GM12878 (cell line): Measurements from ENCODE around the gene HSPB6. TPM values are rescaled to one million over a fixed set of nuclear protein-coding genes. Genes with fewer than 3 reads are reported as not detected.
A peak's percentile ranks its signal among the peaks of the same experiment; 100 is the strongest.

Experiments used
- ATAC-seq: fragments of 200-7000 bp; cut with Tn5 transposase; 3 replicates; pipeline ENCODE4 v1.9.1; 2020; ENCODE audit warnings: mild to moderate bottlenecking, moderate library complexity
- BruUV-seq: library from RNA; stranded (reverse); fragments of 400-500 nt; replicated peaks from 2 replicates; lab custom pipeline; 2021; lab: Mats Ljungman, UMichigan
- CTCF ChIA-PET: fragments of 300-600 bp; sonication (Branson Sonifier 250); formaldehyde crosslinking; extraction: SDS; loops from one replicate; lab custom pipeline; 2021; ENCODE audit warnings: inconsistent platforms; lab: Yijun Ruan, JAX
- POLR2A ChIA-PET: fragments of 350-600 bp; formaldehyde crosslinking; extraction: SDS; loops from one replicate; lab custom pipeline; 2021; ENCODE audit warnings: inconsistent platforms; lab: Charles Lee
- RAD21 ChIA-PET: fragments of 300-600 bp; sonication (Branson Sonifier 250); formaldehyde crosslinking; loops from one replicate; lab custom pipeline; 2023; ENCODE audit warnings: antibody characterized with exemption; ENCODE audit not compliant: unreplicated experiment; lab: Charles Lee
- SMC1A ChIA-PET: fragments of 300-600 bp; sonication (Branson Sonifier 250); formaldehyde crosslinking; loops from one replicate; lab custom pipeline; 2023; ENCODE audit not compliant: unreplicated experiment, uncharacterized antibody; lab: Charles Lee
- DNase-seq: peaks from one replicate; pipeline ENCODE4 v3.0.0-alpha.2; 2011; ENCODE audit warnings: low read depth, low spot score
- FAIRE-seq: peaks from 3 replicates; lab custom pipeline; 2011; peaks lifted over from hg19 to GRCh38; lab: Jason Lieb, UNC
- H2AFZ ChIP-seq: 2 replicates; pipeline ENCODE4 v1.6.0; 2011; ENCODE audit warnings: low read depth, low read length, control low read depth; ENCODE audit not compliant: control insufficient read depth
- H3K27ac ChIP-seq: 2 replicates; pipeline ENCODE4 v1.5.1; 2011; ENCODE audit warnings: control low read depth; ENCODE audit not compliant: control insufficient read depth, insufficient read depth
- H3K27me3 ChIP-seq, 2 experiments: replicated peaks in 1 of 2; 2 replicates each; pipeline versions ENCODE4 v1.6.0 to v1.6.1; 2011; ENCODE audit warnings: low read length in 1 of 2; ENCODE audit not compliant: control insufficient read depth in 2 of 2, insufficient read depth in 2 of 2
- H3K36me3 ChIP-seq, 2 experiments: 2 replicates each; pipeline ENCODE4 v1.5.1; 2011; ENCODE audit warnings: low read length in 1 of 2; ENCODE audit not compliant: control insufficient read depth in 2 of 2, insufficient read depth in 2 of 2
- H3K4me1 ChIP-seq: 2 replicates; pipeline ENCODE4 v1.6.1; 2011; ENCODE audit warnings: mild to moderate bottlenecking, low read length, moderate library complexity, mixed read lengths; ENCODE audit not compliant: control insufficient read depth, insufficient read depth
- H3K4me2 ChIP-seq: 2 replicates; pipeline ENCODE4 v1.6.0; 2011; ENCODE audit warnings: control low read depth; ENCODE audit not compliant: control insufficient read depth, insufficient read depth
- H3K4me3 ChIP-seq: fragments of 200-600 bp; sonication (generic); 2 replicates; pipeline ENCODE4 v1.5.1; 2016
- H3K79me2 ChIP-seq: 2 replicates; pipeline ENCODE4 v1.6.0; 2011; ENCODE audit warnings: low read length; ENCODE audit not compliant: control insufficient read depth, insufficient read depth
- H3K9ac ChIP-seq: 2 replicates; pipeline ENCODE4 v1.8.0; 2011; ENCODE audit warnings: low read length, control low read depth, mixed read lengths; ENCODE audit not compliant: control insufficient read depth, insufficient read depth
- H3K9me3 ChIP-seq: replicated peaks from 3 replicates; pipeline ENCODE4 v1.5.1; 2011; ENCODE audit warnings: mild to moderate bottlenecking, low read length; ENCODE audit not compliant: control insufficient read depth, insufficient read depth
- H4K20me1 ChIP-seq: 2 replicates; pipeline ENCODE4 v1.6.0; 2011; ENCODE audit not compliant: control insufficient read depth, insufficient read depth
- CEBPZ ChIP-seq: fragments of 150-350 bp; IDR thresholded peaks from 2 replicates; pipeline ENCODE4 v1.6.1; 2016; ENCODE audit warnings: low read depth, low read length
- CREM ChIP-seq: IDR thresholded peaks from 2 replicates; pipeline ENCODE4 v1.6.1; 2014; ENCODE audit warnings: antibody characterized with exemption, low read depth
- NR2C2 ChIP-seq: IDR thresholded peaks from 2 replicates; pipeline ENCODE4 v1.6.1; 2011; ENCODE audit warnings: borderline replicate concordance, low read depth; ENCODE audit not compliant: control insufficient read depth, insufficient read length
- POLR2A ChIP-seq: IDR thresholded peaks from 2 replicates; pipeline ENCODE4 v1.6.1; 2011; ENCODE audit warnings: low read depth, mild to moderate bottlenecking, low read length
- RCOR1 ChIP-seq: conservative IDR thresholded peaks from 2 replicates; pipeline ENCODE4 v1.6.1; 2012; ENCODE audit warnings: low read depth, low read length, improper control_type of control experiment
- YBX1 ChIP-seq: fragments of 450-650 bp; IDR thresholded peaks from 2 replicates; pipeline ENCODE4 v1.6.1; 2016; ENCODE audit warnings: antibody characterized with exemption
- ZNF24 ChIP-seq: fragments of 450-650 bp; IDR thresholded peaks from 2 replicates; pipeline ENCODE4 v1.6.1; 2017; ENCODE audit warnings: antibody characterized with exemption, mild to moderate bottlenecking
- ZNF592 ChIP-seq: fragments of 450-650 bp; IDR thresholded peaks from 2 replicates; pipeline ENCODE4 v1.6.1; 2017; ENCODE audit warnings: mild to moderate bottlenecking, moderate library complexity
- WGBS: methylation state at CpG from one replicate; pipeline ENCODE4 v1.1.6; 2016; ENCODE audit warnings: low lambda C conversion rate; ENCODE audit not compliant: insufficient replicate concordance, insufficient coverage; ENCODE audit errors: missing lambda C conversion rate; 5-methylcytosine and 5-hydroxymethylcytosine counted together
- in situ Hi-C: fragments of 300-500 bp; cut with MboI; formaldehyde crosslinking; loops from 9 replicates; pipeline ENCODE4 v1.14.3; 2018; ENCODE audit warnings: mixed read lengths
- intact Hi-C: fragments of 100-400 bp; cut with micrococcal nuclease; formaldehyde crosslinking; loops from one replicate; pipeline ENCODE4 v1.14.2; 2022; ENCODE audit not compliant: unreplicated experiment
- polyA plus RNA-seq, 11 experiments: library from polyadenylated mRNA; depleted of rRNA in 4 of 11; unstranded in 6 of 11; stranded (reverse) in 5 of 11; fragments of >200 nt; fragmentation: Nextera tagmentation in 4 of 11; fragmentation: Illumina TruSeq in 1 of 11; extraction: Ambion mirVana in 4 of 11; extraction: Trizol in 1 of 11; gene quantifications; 1 replicate in 1 of 11; 2 replicates in 10 of 11; pipeline versions ENCODE4 v1.2.1 to v1.2.3, GENCODE V29; 2011 to 2016; ENCODE audit warnings: inconsistent platforms in 2 of 11, missing spikeins in 2 of 11, low read depth in 1 of 11
- total RNA-seq, 4 experiments: library from RNA; depleted of rRNA in 3 of 4; stranded (reverse); fragments of >200 nt in 3 of 4; fragmentation: Illumina TruSeq in 1 of 4; extraction: Trizol in 1 of 4; gene quantifications; 2 replicates each; pipeline versions ENCODE4 v1.2.1 to v1.2.3, GENCODE V29; 2013 to 2021

HSPB6 gene
- total and polyA plus RNA-seq, 10 of the 15 experiments (the other 5 are each of a cell fraction or from before 2014, with no cell fraction given): 0.09 to 1.6 (median 0.36) TPM; not detected in 4

DNA sequence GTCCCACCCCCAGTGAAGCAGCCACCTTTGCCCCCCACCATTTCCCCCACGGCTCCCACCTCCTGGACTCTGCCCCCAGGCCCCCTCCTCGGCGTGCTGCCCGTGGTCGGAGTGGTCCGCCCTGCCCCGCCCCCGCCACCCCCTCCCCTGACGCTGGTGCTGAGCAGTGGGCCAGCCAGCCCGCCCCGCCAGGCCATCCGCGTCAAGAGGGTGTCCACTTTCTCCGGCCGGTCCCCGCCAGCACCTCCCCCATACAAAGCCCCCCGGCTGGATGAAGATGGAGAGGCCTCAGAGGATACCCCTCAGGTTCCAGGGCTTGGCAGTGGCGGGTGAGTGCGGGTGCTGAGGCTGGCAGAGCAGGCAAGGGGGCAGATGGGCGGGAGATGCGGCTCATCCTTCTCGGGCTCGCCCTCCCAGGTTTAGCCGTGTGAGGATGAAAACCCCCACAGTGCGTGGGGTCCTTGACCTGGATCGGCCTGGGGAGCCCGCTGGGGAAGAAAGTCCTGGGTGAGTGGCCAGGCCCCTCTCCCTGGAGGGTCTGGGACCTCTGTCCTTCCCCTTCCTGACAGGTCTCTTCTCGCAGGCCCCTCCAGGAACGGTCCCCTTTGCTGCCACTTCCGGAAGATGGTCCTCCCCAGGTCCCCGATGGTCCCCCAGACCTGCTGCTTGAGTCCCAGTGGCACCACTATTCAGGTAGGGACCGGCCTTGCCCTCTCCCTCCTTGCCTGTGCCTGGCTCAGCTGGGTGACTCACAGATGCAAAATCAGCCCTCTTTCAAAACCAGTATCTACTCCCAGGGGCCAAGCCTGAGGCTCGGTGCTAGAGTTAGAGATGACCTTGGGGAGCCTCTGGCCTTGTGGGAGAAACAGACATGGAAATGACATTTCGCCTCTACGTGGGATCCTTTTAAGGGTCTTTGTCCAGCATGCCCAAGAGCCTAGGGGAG, 23.4 kb downstream of the HSPB6 start:
- H3K9ac ChIP-seq: no peak overlapping the region
- H3K4me1 ChIP-seq: no peaks in the 10 kb centered on the region
- intact Hi-C loops: no loop called here
- peaks cover 16 to 49% of the 10 kb centered on the region in 2 experiments; a peak in 3 of 4 replicates for H3K36me3 ChIP-seq
- CTCF ChIA-PET: no interaction called here
- H4K20me1 ChIP-seq: no peaks in the 10 kb centered on the region
- H3K4me3 ChIP-seq: no peak overlapping the region
- no peaks in the 10 kb centered on the region for H3K27me3 ChIP-seq
- no peak overlapping the region for H3K27ac ChIP-seq
- 83% methylated on average over 23 of the region's 35 CpGs for WGBS
- POLR2A ChIA-PET: no interaction called here
- no peak overlapping the region for H2AFZ ChIP-seq
- no TSS peak for BruUV-seq
- TF ChIP-seq POLR2A: peak; percentile 57
- TF ChIP-seq YBX1: no peak
- RAD21 ChIA-PET: no interaction called here
- FAIRE-seq (no peak), DNase-seq (no peak), ATAC-seq (no peak)
- H3K4me2 ChIP-seq: no peak overlapping the region
- no peaks in the 10 kb centered on the region for H3K79me2 ChIP-seq
- in situ Hi-C loops: no loop called here
- H3K9me3 ChIP-seq: no peaks in the 10 kb centered on the region
- SMC1A ChIA-PET: no interaction called here

DNA sequence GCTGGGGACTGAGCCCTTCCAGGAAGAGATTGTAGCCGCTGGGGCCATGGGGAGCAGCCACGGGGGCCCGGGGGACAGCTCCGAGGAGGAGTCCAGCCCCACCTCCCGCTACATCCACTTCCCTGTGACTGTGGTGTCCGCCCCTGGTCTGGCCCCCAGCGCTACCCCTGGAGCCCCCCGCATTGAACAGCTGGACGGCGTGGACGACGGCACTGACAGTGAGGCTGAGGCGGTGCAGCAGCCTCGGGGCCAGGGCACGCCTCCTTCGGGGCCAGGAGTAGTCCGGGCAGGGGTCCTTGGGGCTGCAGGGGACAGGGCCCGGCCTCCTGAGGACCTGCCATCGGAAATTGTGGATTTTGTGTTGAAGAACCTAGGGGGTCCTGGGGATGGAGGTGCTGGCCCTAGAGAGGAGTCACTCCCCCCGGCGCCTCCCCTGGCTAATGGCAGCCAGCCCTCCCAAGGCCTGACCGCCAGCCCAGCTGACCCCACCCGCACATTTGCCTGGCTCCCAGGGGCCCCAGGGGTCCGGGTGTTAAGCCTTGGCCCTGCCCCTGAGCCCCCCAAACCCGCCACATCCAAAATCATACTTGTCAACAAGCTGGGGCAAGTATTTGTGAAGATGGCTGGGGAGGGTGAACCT, 24.2 kb downstream of the HSPB6 start:
- no peak overlapping the region for H3K9ac ChIP-seq
- H3K4me3 ChIP-seq: no peak overlapping the region
- intact Hi-C loops: no loop called here
- FAIRE-seq (no peak), ATAC-seq (no peak), DNase-seq (no peak)
- H3K27me3 ChIP-seq: no peaks in the 10 kb centered on the region
- CTCF ChIA-PET: interaction anchor here (0.6 kb wide), 1 partner anchor 160 kb away, joined by 5 read pairs; no protein-coding TSS in a partner anchor
- H4K20me1 ChIP-seq: no peaks in the 10 kb centered on the region
- SMC1A ChIA-PET: no interaction called here
- no peaks in the 10 kb centered on the region for H3K4me1 ChIP-seq
- H3K4me2 ChIP-seq: no peak overlapping the region
- no peaks in the 10 kb centered on the region for H3K9me3 ChIP-seq
- H3K79me2 ChIP-seq: no peaks in the 10 kb centered on the region
- RAD21 ChIA-PET: no interaction called here
- in situ Hi-C loops: no loop called here
- peaks cover 16 to 42% of the 10 kb centered on the region in 2 experiments; a peak in 3 of 4 replicates for H3K36me3 ChIP-seq
- POLR2A ChIA-PET: no interaction called here
- H3K27ac ChIP-seq: no peak overlapping the region
- 95% methylated on average over 21 of the region's 25 CpGs for WGBS
- no peak overlapping the region for H2AFZ ChIP-seq
- no TSS peak for BruUV-seq
- TF ChIP-seq ZNF592 (no peak), CEBPZ (no peak), RCOR1 (no peak), CREM (no peak), NR2C2 (no peak), ZNF24 (no peak)
